ENCODE measurements around the gene CELSR1. TPM values are rescaled to one million over a fixed set of nuclear protein-coding genes. Genes with fewer than 3 reads are reported as not detected.

Gene CELSR1
- total RNA-seq, 1 donor from 2014 or later: 32.9 TPM

GRCh38 chr22:46467006-46467405, 70.4 kb downstream of the CELSR1 start:
- peaks cover 22% of the 10 kb centered on the region for H3K4me1 ChIP-seq
- DNase-seq (ENCODE audit: extremely low spot score in 2 of 2): no peak
- H3K27ac ChIP-seq: peak overlapping the region; percentile 40
- no peak overlapping the region for H3K4me3 ChIP-seq
- H3K36me3 ChIP-seq: no peaks in the 10 kb centered on the region
- intact Hi-C loops (cut with DNase I): no loop called here
- no peaks in the 10 kb centered on the region for H3K27me3 ChIP-seq
- TF ChIP-seq POLR2AphosphoS5 (IDR thresholded peaks at IDR 0.05; ENCODE audit: insufficient read depth in 1 of 2, low read depth in 1 of 2) (no peak), CTCF (IDR thresholded peaks at IDR 0.05) (no peak), POLR2A (IDR thresholded peaks at IDR 0.05) (no peak)
- H3K9me3 ChIP-seq: no peaks in the 10 kb centered on the region

GRCh38 chr22:46466255-46466676, 71.2 kb downstream of the CELSR1 start:
- intact Hi-C loops (cut with DNase I): no loop called here
- H3K4me3 ChIP-seq: no peak overlapping the region
- H3K4me1 ChIP-seq: peaks cover 22% of the 10 kb centered on the region
- no peak for TF ChIP-seq POLR2AphosphoS5 (IDR thresholded peaks at IDR 0.05; ENCODE audit: insufficient read depth in 1 of 2, low read depth in 1 of 2)
- TF ChIP-seq POLR2A (IDR thresholded peaks at IDR 0.05): no peak
- no peak for TF ChIP-seq CTCF (IDR thresholded peaks at IDR 0.05)
- no peak for DNase-seq (ENCODE audit: extremely low spot score in 2 of 2)
- H3K36me3 ChIP-seq: no peaks in the 10 kb centered on the region
- no peaks in the 10 kb centered on the region for H3K9me3 ChIP-seq
- peak overlapping the region; percentile 40 for H3K27ac ChIP-seq
- H3K27me3 ChIP-seq: no peaks in the 10 kb centered on the region

GRCh38 chr22:46465793-46466192, 71.6 kb downstream of the CELSR1 start:
- H3K27ac ChIP-seq: peak overlapping the region; percentile 8
- TF ChIP-seq POLR2A (IDR thresholded peaks at IDR 0.05): no peak
- H3K4me1 ChIP-seq: peaks cover 22% of the 10 kb centered on the region

GRCh38 chr22:46465345-46465720, 72.1 kb downstream of the CELSR1 start:
- intact Hi-C loops (cut with DNase I): no loop called here
- H3K36me3 ChIP-seq: no peaks in the 10 kb centered on the region
- no peaks in the 10 kb centered on the region for H3K27me3 ChIP-seq
- no peaks in the 10 kb centered on the region for H3K9me3 ChIP-seq
- H3K27ac ChIP-seq: no peak overlapping the region
- no peak for DNase-seq (ENCODE audit: extremely low spot score in 2 of 2)
- TF ChIP-seq CTCF (IDR thresholded peaks at IDR 0.05): no peak
- no peak for TF ChIP-seq POLR2A (IDR thresholded peaks at IDR 0.05)
- TF ChIP-seq POLR2AphosphoS5 (IDR thresholded peaks at IDR 0.05; ENCODE audit: insufficient read depth in 1 of 2, low read depth in 1 of 2): no peak
- peaks cover 22% of the 10 kb centered on the region for H3K4me1 ChIP-seq
- no peak overlapping the region for H3K4me3 ChIP-seq

More at GRCh38 chr22:46465793-46466192, 71.6 kb downstream of the CELSR1 start:
- intact Hi-C loops (cut with DNase I): no loop called here
- H3K36me3 ChIP-seq: no peaks in the 10 kb centered on the region
- no peaks in the 10 kb centered on the region for H3K27me3 ChIP-seq
- no peak for DNase-seq (ENCODE audit: extremely low spot score in 2 of 2)
- H3K4me3 ChIP-seq: no peak overlapping the region
- H3K9me3 ChIP-seq: no peaks in the 10 kb centered on the region

- no peak for DNase-seq (ENCODE audit: extremely low spot score in 2 of 2)
- Histone ChIP-seq H3K9me3 (no peaks in the 10 kb centered on the region), H3K4me1 (peaks cover 22% of the 10 kb centered on the region), H3K4me3 (no peak overlapping the region), H3K27me3 (no peaks in the 10 kb centered on the region), H3K27ac (no peak overlapping the region), H3K36me3 (no peaks in the 10 kb centered on the region)
- intact Hi-C loops (cut with DNase I): no loop called here
- TF ChIP-seq CTCF (IDR thresholded peaks at IDR 0.05) (no peak), POLR2A (IDR thresholded peaks at IDR 0.05) (no peak), POLR2AphosphoS5 (IDR thresholded peaks at IDR 0.05; ENCODE audit: insufficient read depth in 1 of 2, low read depth in 1 of 2) (no peak)
Measured at GRCh38 chr22:46464701-46465344, 72.6 kb downstream of the CELSR1 start.

All from vagina (tissue), 2 donors.